Hepatocyte (in vitro differentiated cells): ENCODE measurements around the gene ATP1A3.

Experiments used
- EZH2phosphoT487 ChIP-seq: fragments of 200-600 bp; sonication (generic); IDR thresholded peaks from one replicate; pipeline ENCODE4 v1.6.1; 2018; ENCODE audit warnings: antibody characterized with exemption, mild to moderate bottlenecking, low read depth, moderate library complexity; ENCODE audit not compliant: unreplicated experiment, severe bottlenecking
- TF ChIP-seq, protein P1 (sequence below): fragments of 200-600 bp; sonication (generic); IDR thresholded peaks from 2 replicates; pipeline ENCODE4 v1.5.1; 2016; ENCODE audit warnings: antibody characterized with exemption, mild to moderate bottlenecking; ENCODE audit not compliant: poor library complexity

DNA sequence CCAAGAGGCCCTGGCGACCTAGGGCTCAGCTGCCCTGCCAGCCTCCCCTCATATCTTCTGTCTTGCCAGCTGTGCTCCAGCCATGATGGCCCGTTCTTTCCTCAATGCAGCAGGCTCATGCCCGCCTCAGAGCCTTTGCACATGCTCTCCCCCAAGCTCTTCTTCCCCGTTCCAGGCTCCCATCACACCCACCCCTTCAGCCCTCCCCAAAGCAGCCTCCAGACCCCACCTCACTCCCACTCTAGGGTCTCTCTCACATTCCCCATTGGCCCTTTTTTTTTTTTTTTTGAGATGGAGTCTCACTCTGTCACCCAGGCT is 29.9 kb upstream of the ATP1A3 start:
- TF ChIP-seq, protein P1, sequence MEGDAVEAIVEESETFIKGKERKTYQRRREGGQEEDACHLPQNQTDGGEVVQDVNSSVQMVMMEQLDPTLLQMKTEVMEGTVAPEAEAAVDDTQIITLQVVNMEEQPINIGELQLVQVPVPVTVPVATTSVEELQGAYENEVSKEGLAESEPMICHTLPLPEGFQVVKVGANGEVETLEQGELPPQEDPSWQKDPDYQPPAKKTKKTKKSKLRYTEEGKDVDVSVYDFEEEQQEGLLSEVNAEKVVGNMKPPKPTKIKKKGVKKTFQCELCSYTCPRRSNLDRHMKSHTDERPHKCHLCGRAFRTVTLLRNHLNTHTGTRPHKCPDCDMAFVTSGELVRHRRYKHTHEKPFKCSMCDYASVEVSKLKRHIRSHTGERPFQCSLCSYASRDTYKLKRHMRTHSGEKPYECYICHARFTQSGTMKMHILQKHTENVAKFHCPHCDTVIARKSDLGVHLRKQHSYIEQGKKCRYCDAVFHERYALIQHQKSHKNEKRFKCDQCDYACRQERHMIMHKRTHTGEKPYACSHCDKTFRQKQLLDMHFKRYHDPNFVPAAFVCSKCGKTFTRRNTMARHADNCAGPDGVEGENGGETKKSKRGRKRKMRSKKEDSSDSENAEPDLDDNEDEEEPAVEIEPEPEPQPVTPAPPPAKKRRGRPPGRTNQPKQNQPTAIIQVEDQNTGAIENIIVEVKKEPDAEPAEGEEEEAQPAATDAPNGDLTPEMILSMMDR: no peak
- TF ChIP-seq EZH2phosphoT487: no peak
